Measurements from ENCODE around the gene SH3D19.

Gene SH3D19

GRCh38 chr4:151204925-151205524 lies 120.4 kb downstream of the SH3D19 start:
- no peaks in the 10 kb centered on the region for H3K36me3 ChIP-seq (ENCODE audit: control insufficient read depth, insufficient read depth, low read length)
- H3K79me2 ChIP-seq (ENCODE audit: control insufficient read depth, insufficient read depth, low read length) = no peaks in the 10 kb centered on the region
- no peak overlapping the region for H3K4ac ChIP-seq (ENCODE audit: low read depth, low read length)
- no peak overlapping the region for H2BK5ac ChIP-seq (ENCODE audit: low read length)
- H2AK5ac ChIP-seq (ENCODE audit: low read length) = no peak overlapping the region
- H4K5ac ChIP-seq (ENCODE audit: low read length) = no peak overlapping the region
- H3K56ac ChIP-seq (ENCODE audit: low read length) = no peak overlapping the region
- H3K18ac ChIP-seq (ENCODE audit: low read length) = no peak overlapping the region
- H4K8ac ChIP-seq (ENCODE audit: low read depth, low read length) = no peak overlapping the region
- no peak overlapping the region for H3K9ac ChIP-seq (ENCODE audit: low read length)
- no peak overlapping the region for H2BK15ac ChIP-seq (replicated peaks; ENCODE audit: low read depth)
- H3K27ac ChIP-seq (ENCODE audit: low read depth, low read length) = no peak overlapping the region
- no peak overlapping the region for H2BK120ac ChIP-seq (ENCODE audit: low read depth, low read length)
- no CpG with 5 or more reads among the region's 10 CpGs for WGBS (ENCODE audit: extremely low coverage, insufficient coverage, low lambda C conversion rate)
- no peak overlapping the region for H3K4me3 ChIP-seq (ENCODE audit: low read length)
- no peak for DNase-seq
- H3K4me1 ChIP-seq (ENCODE audit: control insufficient read depth, low read depth, low read length) = peaks cover 3% of the 10 kb centered on the region
- H3K23ac ChIP-seq (ENCODE audit: low read length) = no peak overlapping the region
- peaks cover 5% of the 10 kb centered on the region for H3K79me1 ChIP-seq (ENCODE audit: low read length)
- no peak overlapping the region for H3K4me2 ChIP-seq (ENCODE audit: low read length)
- H3K27me3 ChIP-seq (ENCODE audit: insufficient read depth, low read length, poor library complexity) = no peaks in the 10 kb centered on the region

DNA sequence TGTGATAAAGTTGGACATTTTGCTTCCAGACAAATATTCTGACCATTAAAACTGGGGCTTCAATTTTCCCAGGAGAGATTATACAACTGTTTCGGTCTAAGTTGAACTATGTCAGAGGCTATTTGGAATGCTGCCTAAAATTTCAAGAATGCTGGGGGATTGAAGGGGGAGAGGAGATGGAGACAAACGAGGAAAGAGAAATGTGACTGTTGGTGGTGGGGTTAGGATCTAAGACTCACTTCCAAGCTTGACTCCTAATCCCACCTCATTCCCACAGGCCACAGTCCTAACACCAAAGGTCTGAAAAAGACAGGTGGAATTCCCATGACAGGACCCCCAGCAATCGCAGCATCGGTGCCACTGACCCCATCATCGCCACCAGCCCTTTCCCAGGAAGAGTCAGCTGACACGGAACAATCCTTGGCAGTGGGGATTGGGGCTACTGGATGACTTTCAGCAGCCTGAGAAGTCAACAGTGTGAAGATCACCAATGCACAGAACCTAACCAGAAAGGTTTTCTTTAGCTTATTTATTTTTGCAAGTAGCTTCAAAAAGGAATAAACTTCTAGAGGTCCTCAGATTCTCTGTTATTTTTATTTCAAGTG lies 122.5 kb downstream of the SH3D19 start:
- peak; percentile 62 for DNase-seq
- no CpG with 5 or more reads among the region's 6 CpGs for WGBS (ENCODE audit: extremely low coverage, insufficient coverage, low lambda C conversion rate)

GRCh38 chr4:151202381-151202780 lies 123.0 kb downstream of the SH3D19 start:
- no CpG with 5 or more reads among the region's 2 CpGs for WGBS (ENCODE audit: extremely low coverage, insufficient coverage, low lambda C conversion rate)
- no peaks in the 10 kb centered on the region for H3K27me3 ChIP-seq (ENCODE audit: insufficient read depth, low read length, poor library complexity)
- H3K4me3 ChIP-seq (ENCODE audit: low read length) = no peak overlapping the region
- H3K27ac ChIP-seq (ENCODE audit: low read depth, low read length) = no peak overlapping the region
- no peak overlapping the region for H2BK5ac ChIP-seq (ENCODE audit: low read length)
- no peak overlapping the region for H3K18ac ChIP-seq (ENCODE audit: low read length)
- H4K8ac ChIP-seq (ENCODE audit: low read depth, low read length) = peak overlapping the region; percentile 76
- H4K5ac ChIP-seq (ENCODE audit: low read length) = no peak overlapping the region
- H3K4me1 ChIP-seq (ENCODE audit: control insufficient read depth, low read depth, low read length) = peaks cover 3% of the 10 kb centered on the region
- no peak overlapping the region for H3K4me2 ChIP-seq (ENCODE audit: low read length)
- H3K56ac ChIP-seq (ENCODE audit: low read length) = no peak overlapping the region
- no peak overlapping the region for H2BK120ac ChIP-seq (ENCODE audit: low read depth, low read length)
- no peak overlapping the region for H2AK5ac ChIP-seq (ENCODE audit: low read length)
- DNase-seq = no peak
- no peak overlapping the region for H3K23ac ChIP-seq (ENCODE audit: low read length)
- H3K79me2 ChIP-seq (ENCODE audit: control insufficient read depth, insufficient read depth, low read length) = no peaks in the 10 kb centered on the region
- H3K9ac ChIP-seq (ENCODE audit: low read length) = no peak overlapping the region
- peaks cover 7% of the 10 kb centered on the region for H3K79me1 ChIP-seq (ENCODE audit: low read length)
- no peak overlapping the region for H3K4ac ChIP-seq (ENCODE audit: low read depth, low read length)
- no peaks in the 10 kb centered on the region for H3K36me3 ChIP-seq (ENCODE audit: control insufficient read depth, insufficient read depth, low read length)
- H2BK15ac ChIP-seq (replicated peaks; ENCODE audit: low read depth) = no peak overlapping the region

More for the DNA sequence above, 122.5 kb downstream of the SH3D19 start:
- Histone ChIP-seq H3K4me3 (ENCODE audit: low read length) (no peak overlapping the region), H4K5ac (ENCODE audit: low read length) (no peak overlapping the region), H2AK5ac (ENCODE audit: low read length) (no peak overlapping the region), H3K18ac (ENCODE audit: low read length) (no peak overlapping the region), H4K8ac (ENCODE audit: low read depth, low read length) (no peak overlapping the region), H3K23ac (ENCODE audit: low read length) (no peak overlapping the region), H2BK5ac (ENCODE audit: low read length) (no peak overlapping the region), H3K79me1 (ENCODE audit: low read length) (peaks cover 7% of the 10 kb centered on the region), H3K4me1 (ENCODE audit: control insufficient read depth, low read depth, low read length) (peaks cover 3% of the 10 kb centered on the region), H3K36me3 (ENCODE audit: control insufficient read depth, insufficient read depth, low read length) (no peaks in the 10 kb centered on the region), H3K56ac (ENCODE audit: low read length) (no peak overlapping the region), H3K4me2 (ENCODE audit: low read length) (no peak overlapping the region), H3K27ac (ENCODE audit: low read depth, low read length) (no peak overlapping the region), H2BK15ac (replicated peaks; ENCODE audit: low read depth) (no peak overlapping the region), H3K9ac (ENCODE audit: low read length) (no peak overlapping the region), H3K4ac (ENCODE audit: low read depth, low read length) (no peak overlapping the region), H3K79me2 (ENCODE audit: control insufficient read depth, insufficient read depth, low read length) (no peaks in the 10 kb centered on the region), H3K27me3 (ENCODE audit: insufficient read depth, low read length, poor library complexity) (no peaks in the 10 kb centered on the region), H2BK120ac (ENCODE audit: low read depth, low read length) (no peak overlapping the region)

- H3K4ac ChIP-seq (ENCODE audit: low read depth, low read length) = no peak overlapping the region
- no peak overlapping the region for H2AK5ac ChIP-seq (ENCODE audit: low read length)
- peaks cover 3% of the 10 kb centered on the region for H3K79me1 ChIP-seq (ENCODE audit: low read length)
- no peak overlapping the region for H2BK120ac ChIP-seq (ENCODE audit: low read depth, low read length)
- H3K79me2 ChIP-seq (ENCODE audit: control insufficient read depth, insufficient read depth, low read length) = no peaks in the 10 kb centered on the region
- no peak overlapping the region for H3K23ac ChIP-seq (ENCODE audit: low read length)
- H3K4me2 ChIP-seq (ENCODE audit: low read length) = no peak overlapping the region
- H3K36me3 ChIP-seq (ENCODE audit: control insufficient read depth, insufficient read depth, low read length) = no peaks in the 10 kb centered on the region
- no peak overlapping the region for H3K4me3 ChIP-seq (ENCODE audit: low read length)
- no peak overlapping the region for H3K18ac ChIP-seq (ENCODE audit: low read length)
- no peak overlapping the region for H2BK5ac ChIP-seq (ENCODE audit: low read length)
- H4K8ac ChIP-seq (ENCODE audit: low read depth, low read length) = no peak overlapping the region
- peaks cover 3% of the 10 kb centered on the region for H3K4me1 ChIP-seq (ENCODE audit: control insufficient read depth, low read depth, low read length)
- H3K56ac ChIP-seq (ENCODE audit: low read length) = no peak overlapping the region
- no peak for DNase-seq
- no peak overlapping the region for H2BK15ac ChIP-seq (replicated peaks; ENCODE audit: low read depth)
- H3K9ac ChIP-seq (ENCODE audit: low read length) = no peak overlapping the region
- H3K27me3 ChIP-seq (ENCODE audit: insufficient read depth, low read length, poor library complexity) = no peaks in the 10 kb centered on the region
- no CpG with 5 or more reads among the region's 6 CpGs for WGBS (ENCODE audit: extremely low coverage, insufficient coverage, low lambda C conversion rate)
- H4K5ac ChIP-seq (ENCODE audit: low read length) = no peak overlapping the region
- H3K27ac ChIP-seq (ENCODE audit: low read depth, low read length) = no peak overlapping the region
These were observed 125.8 kb downstream of the SH3D19 start for GRCh38 chr4:151199319-151200190.

DNA sequence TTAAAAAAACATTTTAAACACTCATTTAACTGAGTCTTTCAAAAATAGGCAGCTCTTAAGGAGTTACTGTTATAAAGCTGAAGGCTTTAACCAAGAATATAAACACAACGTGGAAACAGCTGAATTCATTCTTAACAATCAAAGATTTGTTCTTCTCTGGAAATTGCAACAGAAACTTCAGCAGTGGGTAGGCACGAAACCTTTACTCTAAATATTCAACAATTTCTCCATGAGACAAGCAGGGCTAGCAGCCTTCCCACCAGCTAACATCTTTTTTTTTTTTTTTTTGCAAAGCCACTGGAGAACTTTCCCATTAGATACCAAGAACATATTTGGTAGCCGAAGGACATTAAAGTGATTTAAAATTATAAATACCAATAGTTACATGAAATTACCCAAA lies 126.7 kb downstream of the SH3D19 start:
- Histone ChIP-seq H2BK15ac (replicated peaks; ENCODE audit: low read depth) (no peak overlapping the region), H3K23ac (ENCODE audit: low read length) (no peak overlapping the region), H3K27ac (ENCODE audit: low read depth, low read length) (no peak overlapping the region), H3K56ac (ENCODE audit: low read length) (no peak overlapping the region), H2BK120ac (ENCODE audit: low read depth, low read length) (no peak overlapping the region), H4K8ac (ENCODE audit: low read depth, low read length) (no peak overlapping the region), H3K79me2 (ENCODE audit: control insufficient read depth, insufficient read depth, low read length) (no peaks in the 10 kb centered on the region), H3K4me2 (ENCODE audit: low read length) (no peak overlapping the region), H3K18ac (ENCODE audit: low read length) (no peak overlapping the region), H3K9ac (ENCODE audit: low read length) (no peak overlapping the region), H3K4ac (ENCODE audit: low read depth, low read length) (no peak overlapping the region), H4K5ac (ENCODE audit: low read length) (no peak overlapping the region), H3K4me3 (ENCODE audit: low read length) (no peak overlapping the region), H2AK5ac (ENCODE audit: low read length) (no peak overlapping the region), H2BK5ac (ENCODE audit: low read length) (no peak overlapping the region), H3K4me1 (ENCODE audit: control insufficient read depth, low read depth, low read length) (peaks cover 3% of the 10 kb centered on the region), H3K27me3 (ENCODE audit: insufficient read depth, low read length, poor library complexity) (no peaks in the 10 kb centered on the region), H3K36me3 (ENCODE audit: control insufficient read depth, insufficient read depth, low read length) (no peaks in the 10 kb centered on the region), H3K79me1 (ENCODE audit: low read length) (peaks cover 3% of the 10 kb centered on the region)
- no peak for DNase-seq
- WGBS (ENCODE audit: extremely low coverage, insufficient coverage, low lambda C conversion rate) = no CpG with 5 or more reads among the region's 3 CpGs
